ENCODE data around the gene ADM.
A peak's percentile ranks its signal among the peaks of the same experiment; 100 is the strongest.
"Not testable (repeated sequence)": the region's sequence is repeated elsewhere in the genome, so short reads cannot be mapped to it uniquely, and the experiment has no call there.

Gene ADM, protein sequence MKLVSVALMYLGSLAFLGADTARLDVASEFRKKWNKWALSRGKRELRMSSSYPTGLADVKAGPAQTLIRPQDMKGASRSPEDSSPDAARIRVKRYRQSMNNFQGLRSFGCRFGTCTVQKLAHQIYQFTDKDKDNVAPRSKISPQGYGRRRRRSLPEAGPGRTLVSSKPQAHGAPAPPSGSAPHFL

GRCh38 chr11:10304495-10305261 lies at the start of gene ADM:
Gene ADM (plus strand): TSS chr11:10305073. CDS start chr11:10305701, 628 bp downstream.
- DNase-seq, result peak in 1 of 2 donors; percentile 38

DNA sequence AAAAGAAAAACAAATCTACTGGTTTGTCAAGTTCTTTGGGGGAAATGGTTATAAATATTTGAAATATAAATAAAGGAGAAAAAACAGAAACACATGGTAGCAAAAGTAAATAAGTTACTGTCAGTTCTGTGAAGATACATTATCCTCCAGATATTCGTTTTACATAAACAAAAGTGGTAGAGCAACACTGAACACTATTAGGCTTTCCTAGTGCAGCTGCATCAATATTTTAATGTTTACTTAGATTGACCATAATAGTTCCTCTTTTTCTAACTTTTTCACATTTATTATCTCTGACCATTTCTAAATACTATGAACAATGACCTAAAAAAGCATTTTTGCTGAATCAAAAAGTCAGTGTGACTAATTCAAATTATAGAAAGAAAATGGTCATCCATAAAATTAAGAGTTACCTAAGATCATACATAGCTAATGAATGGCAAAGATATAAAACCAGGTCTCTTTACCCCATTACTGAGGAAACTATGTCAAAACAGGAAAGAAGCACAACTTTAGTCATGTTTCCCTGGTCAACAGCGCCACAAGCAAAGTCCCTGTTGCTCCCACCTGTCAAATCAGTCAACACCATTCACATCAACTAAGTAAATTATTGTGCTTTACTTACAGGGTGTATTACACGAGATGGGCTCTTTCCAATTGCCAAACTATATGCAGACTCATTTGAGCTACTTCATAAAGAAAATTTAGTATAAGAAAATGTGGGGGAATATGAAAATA lies 49.3 kb upstream of the ADM start:
- no peak for DNase-seq

- no peak for DNase-seq
Measured at GRCh38 chr11:10257478-10257877, 47.4 kb upstream of the ADM start.

- DNase-seq, result no peak
Measured at GRCh38 chr11:10261821-10262220, 43.1 kb upstream of the ADM start.

- DNase-seq, result no peak
Measured at GRCh38 chr11:10263929-10264328, 40.9 kb upstream of the ADM start.

DNA sequence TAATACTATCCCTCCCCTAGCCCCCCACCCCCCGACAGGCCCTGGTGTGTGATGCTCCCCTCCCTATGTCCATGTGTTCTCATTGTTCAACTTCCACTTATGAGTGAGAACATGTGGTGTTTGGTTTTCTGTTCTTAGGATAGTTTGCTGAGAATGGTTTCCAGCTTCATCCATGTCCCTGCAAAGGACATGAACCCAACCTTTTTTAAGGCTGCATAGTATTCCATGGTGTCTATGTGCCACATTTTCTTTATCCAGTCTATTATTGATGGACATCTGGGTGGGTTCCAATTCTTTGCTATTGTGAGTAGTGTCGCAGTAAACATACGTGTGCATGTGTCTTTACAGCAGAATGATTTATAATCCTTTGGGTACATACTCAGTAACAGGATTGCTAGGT lies 40.2 kb upstream of the ADM start:
- DNase-seq, result not testable (repeated sequence)

DNA sequence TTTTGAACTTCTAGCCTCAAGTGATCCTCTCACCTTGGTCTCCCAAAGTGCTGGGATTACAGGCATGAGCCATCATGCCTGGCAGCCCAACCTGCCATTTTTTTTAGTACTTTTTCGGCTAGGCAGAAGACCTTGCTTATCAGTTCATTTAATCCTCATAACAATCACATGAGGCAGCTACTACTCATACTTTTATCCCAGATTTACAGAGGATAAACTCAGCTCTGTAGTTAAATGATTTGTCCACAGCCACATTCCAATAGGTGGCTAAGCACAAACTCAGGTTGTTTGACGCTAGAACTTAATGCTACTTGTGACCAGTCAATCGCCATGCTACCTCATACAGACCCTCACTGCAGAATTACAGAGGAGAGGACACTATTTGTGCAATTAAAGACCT lies 38.9 kb upstream of the ADM start:
- no peak for DNase-seq

- no peak for DNase-seq
Measured at GRCh38 chr11:10267821-10268220, 37.1 kb upstream of the ADM start.

- DNase-seq, result no peak
Measured at GRCh38 chr11:10268746-10269488, 36.0 kb upstream of the ADM start.

- DNase-seq, result no peak
Measured at GRCh38 chr11:10272132-10272531, 32.7 kb upstream of the ADM start.

GRCh38 chr11:10273738-10274137 lies 31.1 kb upstream of the ADM start:
- DNase-seq, result no peak

- DNase-seq, result no peak
Measured at GRCh38 chr11:10274726-10275125, 30.1 kb upstream of the ADM start.

- DNase-seq, result no peak
Measured at GRCh38 chr11:10275714-10276113, 29.2 kb upstream of the ADM start.

GRCh38 chr11:10282117-10282516 lies 22.8 kb upstream of the ADM start:
- DNase-seq, result no peak

DNA sequence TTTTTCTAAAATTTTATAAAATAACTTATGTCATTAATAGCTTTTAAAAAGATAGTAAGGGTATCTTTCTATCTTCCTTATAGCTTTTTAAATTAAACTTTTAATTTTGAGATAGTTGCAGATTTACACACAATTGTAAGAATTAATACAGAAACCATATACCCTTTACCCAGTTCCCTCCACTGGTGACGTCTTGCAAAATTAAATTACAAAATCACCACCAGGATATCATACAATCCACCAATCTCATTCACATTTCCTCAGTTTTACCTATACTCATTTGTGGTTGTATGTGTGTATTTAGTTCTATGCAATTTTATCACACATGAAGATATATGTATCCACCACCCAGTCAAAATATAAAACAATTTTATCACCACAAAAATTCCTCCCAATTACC lies 20.9 kb upstream of the ADM start:
- no peak for DNase-seq

GRCh38 chr11:10285148-10285802 lies 19.6 kb upstream of the ADM start:
- no peak for DNase-seq

DNA sequence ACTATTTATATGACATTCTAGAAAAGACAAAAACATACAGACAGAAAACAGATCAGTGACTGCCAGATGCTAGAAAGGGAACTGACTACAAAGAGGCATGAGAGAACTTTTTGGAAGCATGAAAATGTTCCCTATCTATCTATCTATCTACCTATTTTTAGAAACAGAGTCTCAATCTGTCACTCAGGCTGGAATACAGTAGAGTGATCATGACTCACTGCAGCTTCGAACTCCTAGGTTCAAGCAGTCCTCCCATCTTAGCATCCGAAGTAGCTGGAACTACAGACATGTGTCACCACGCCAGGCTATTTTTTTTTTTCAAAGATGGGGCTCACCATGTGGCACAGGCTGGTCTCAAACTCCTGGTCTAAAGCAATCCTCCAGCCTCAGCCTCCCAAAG lies 17.7 kb upstream of the ADM start:
- DNase-seq, result no peak

DNA sequence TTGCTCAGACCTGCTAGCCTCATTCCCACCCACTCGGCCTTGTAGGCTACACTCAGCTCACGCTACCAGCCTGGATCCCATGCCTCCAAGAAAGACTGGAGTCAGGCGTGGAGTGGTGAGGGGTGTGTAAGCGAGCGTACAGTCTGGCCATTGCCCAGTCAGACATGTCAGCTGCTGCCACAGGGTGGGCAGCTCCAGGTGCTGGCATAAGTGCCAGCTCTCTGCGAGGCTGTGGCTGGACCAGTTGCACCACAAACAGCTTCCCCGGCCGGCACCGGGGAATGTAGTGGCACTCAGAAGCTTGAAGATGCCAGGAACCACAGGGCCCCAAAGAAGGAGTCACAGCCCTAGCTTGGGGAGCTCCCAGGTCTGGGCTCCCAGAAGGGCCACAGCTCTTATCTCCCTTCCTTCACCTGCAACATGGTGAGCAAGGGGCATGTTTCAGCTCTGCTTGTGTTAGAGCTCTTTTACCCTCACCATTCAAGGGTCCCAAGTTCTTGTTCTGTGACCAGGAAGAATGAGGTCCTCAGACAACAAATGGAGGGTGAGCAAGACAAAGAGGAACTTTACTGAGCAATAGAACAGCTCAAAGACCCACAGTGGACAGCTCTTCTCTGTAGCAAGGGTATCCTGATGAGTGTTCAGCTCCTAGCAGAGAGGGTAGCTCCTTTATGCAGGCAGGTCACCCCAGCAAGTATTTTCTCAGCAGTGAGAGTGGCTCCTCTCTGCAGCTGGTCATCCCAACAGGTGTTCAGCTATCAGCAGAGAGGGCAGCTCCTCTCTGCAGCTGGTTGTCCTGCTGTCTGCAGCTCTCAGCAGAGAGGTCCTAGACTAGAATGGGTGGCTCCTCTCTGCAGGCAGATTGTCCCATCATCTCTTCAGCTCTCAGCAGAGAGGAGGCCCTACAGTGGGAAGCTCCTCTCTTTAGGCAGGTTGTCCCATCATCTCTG lies 16.8 kb upstream of the ADM start:
- DNase-seq, result no peak

DNA sequence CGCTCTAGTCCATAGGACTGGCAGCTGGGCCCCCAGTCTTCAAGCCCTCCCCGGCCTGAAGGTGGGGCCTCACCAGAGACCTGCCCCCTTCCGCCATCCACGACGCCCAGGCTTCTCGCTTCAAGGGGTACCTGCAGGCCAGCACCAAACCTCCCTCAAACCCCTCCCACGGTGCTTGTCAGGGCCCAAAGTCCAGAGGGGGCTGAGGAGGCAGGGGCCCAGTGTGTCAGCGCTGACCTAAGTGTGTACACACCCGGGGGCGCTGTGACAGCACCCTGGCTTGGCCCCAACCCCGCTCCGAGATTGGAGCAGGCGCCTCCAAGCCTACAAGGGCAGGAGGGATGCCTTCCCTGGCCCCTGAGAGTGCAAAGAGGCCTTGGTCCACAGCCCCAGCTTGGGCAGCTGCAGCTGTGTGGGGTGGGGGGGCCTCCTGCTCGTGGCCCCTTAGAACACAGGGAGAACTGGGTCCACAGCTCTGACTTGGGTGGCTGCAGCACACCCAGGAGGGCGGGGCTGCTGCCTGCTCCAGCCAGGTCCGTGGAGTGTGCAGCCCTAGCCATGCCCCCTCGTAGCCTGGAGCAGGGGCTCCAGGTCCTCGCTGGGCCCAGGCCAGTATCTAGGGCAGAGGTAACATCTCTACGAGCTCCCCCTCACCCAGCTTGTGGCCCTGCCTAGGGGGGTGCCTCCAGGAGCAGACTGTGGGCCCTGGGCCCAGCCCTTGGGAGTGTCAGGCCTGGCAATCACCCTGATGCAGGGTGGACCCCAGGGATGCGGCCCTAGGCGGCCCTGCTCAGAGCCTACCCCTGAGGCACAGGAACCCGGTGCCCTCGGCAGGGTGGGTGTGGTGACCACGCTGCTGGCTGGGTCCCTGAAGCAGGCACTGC lies 15.8 kb upstream of the ADM start:
- no peak for DNase-seq

DNA sequence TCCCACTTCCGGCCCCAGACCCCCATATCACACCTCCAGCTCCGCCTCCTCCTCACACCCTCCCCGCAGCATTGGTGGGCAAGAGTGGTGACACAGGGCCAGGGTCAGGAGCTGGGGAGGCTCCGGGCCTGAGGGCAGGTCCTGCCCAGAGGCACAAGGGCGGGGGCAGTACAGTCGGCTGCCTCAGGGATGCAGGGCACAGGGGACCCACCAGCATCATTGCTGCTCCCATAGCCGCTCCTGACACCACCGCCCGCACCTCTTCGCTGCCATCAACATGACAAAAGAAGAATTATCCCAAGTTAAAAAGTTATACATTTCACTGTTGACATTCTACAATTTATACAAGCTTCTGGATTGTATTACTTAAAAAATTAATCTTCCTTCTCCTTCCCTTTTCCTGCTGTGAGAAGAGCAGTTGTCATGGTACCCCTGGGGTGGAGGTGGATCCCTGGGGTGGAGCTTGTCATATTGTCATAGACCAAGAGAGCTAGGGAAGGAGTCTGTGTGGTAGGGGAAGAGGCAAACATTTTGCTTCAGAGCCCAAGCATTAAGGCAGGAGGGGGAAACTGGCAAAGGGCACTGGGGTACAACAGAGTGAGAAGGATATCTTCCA lies 15.0 kb upstream of the ADM start:
- DNase-seq, result no peak
